PC-9 (cell line): ENCODE measurements around the gene IQCB1. TPM values are rescaled to one million over a fixed set of nuclear protein-coding genes. Genes with fewer than 3 reads are reported as not detected.

Source experiments
- BruUV-seq: library from RNA; stranded (reverse); fragments of 400-500 nt; replicated peaks from 2 replicates; lab custom pipeline; 2021; lab: Mats Ljungman, UMichigan
- CTCF ChIA-PET: fragments of 300-600 bp; sonication (Branson Sonifier 250); formaldehyde crosslinking; loops from one replicate; lab custom pipeline; 2022; ENCODE audit warnings: antibody characterized with exemption; lab: Charles Lee
- POLR2A ChIA-PET: fragments of 300-600 bp; sonication (Branson Sonifier 250); formaldehyde crosslinking; loops from one replicate; lab custom pipeline; 2022; ENCODE audit warnings: antibody characterized with exemption; ENCODE audit not compliant: unreplicated experiment; lab: Charles Lee
- DNase-seq, 2 experiments: peaks; one replicate each; pipeline versions ENCODE4 v3.0.0 to v3.0.0-alpha.2; 2015 to 2022; ENCODE audit warnings: mixed read lengths in 1 of 2
- H2AFZ ChIP-seq: fragments of 200-600 bp; sonication (generic); 2 replicates; pipeline ENCODE4 v1.8.1; 2017; ENCODE audit warnings: antibody characterized with exemption
- H3F3A ChIP-seq: fragments of 200-600 bp; sonication (generic); 2 replicates; pipeline ENCODE4 v1.8.1; 2017; ENCODE audit warnings: antibody characterized with exemption, mild to moderate bottlenecking, low read depth; ENCODE audit not compliant: insufficient read depth
- H3K27ac ChIP-seq: fragments of 200-600 bp; sonication (generic); 2 replicates; pipeline ENCODE4 v1.6.1; 2016; ENCODE audit warnings: mixed run types
- H3K27me3 ChIP-seq: fragments of 200-600 bp; sonication (generic); 2 replicates; pipeline ENCODE4 v1.6.1; 2016; ENCODE audit warnings: low read depth, mixed run types; ENCODE audit not compliant: insufficient read depth
- H3K36me3 ChIP-seq: fragments of 200-600 bp; sonication (generic); 2 replicates; pipeline ENCODE4 v1.6.1; 2016; ENCODE audit warnings: low read depth, mixed run types
- H3K4me1 ChIP-seq: fragments of 200-600 bp; sonication (generic); replicated peaks from 2 replicates; pipeline ENCODE4 v1.6.1; 2016; ENCODE audit warnings: mixed run types; ENCODE audit not compliant: insufficient read depth
- H3K4me2 ChIP-seq: fragments of 200-600 bp; sonication (generic); 2 replicates; pipeline ENCODE4 v1.6.1; 2017; ENCODE audit warnings: mixed run types
- H3K4me3 ChIP-seq: fragments of 200-600 bp; sonication (generic); 2 replicates; pipeline ENCODE4 v1.6.1; 2016; ENCODE audit warnings: mixed run types
- H3K79me2 ChIP-seq: fragments of 200-600 bp; sonication (generic); 2 replicates; pipeline ENCODE4 v1.6.1; 2017; ENCODE audit warnings: low read depth, mixed run types
- H3K9me2 ChIP-seq: fragments of 200-600 bp; sonication (generic); 2 replicates; pipeline ENCODE4 v1.8.1; 2017; ENCODE audit warnings: mild to moderate bottlenecking; ENCODE audit not compliant: insufficient read depth
- H3K9me3 ChIP-seq: fragments of 200-600 bp; sonication (generic); 2 replicates; pipeline ENCODE4 v1.8.1; 2016; ENCODE audit warnings: low read depth; ENCODE audit not compliant: insufficient read depth
- H4K20me1 ChIP-seq: fragments of 200-600 bp; sonication (generic); 2 replicates; pipeline ENCODE4 v1.8.1; 2017; ENCODE audit not compliant: insufficient read depth
- CTCF ChIP-seq: fragments of 200-600 bp; sonication (generic); conservative IDR thresholded peaks from 2 replicates; pipeline ENCODE4 v1.6.1; 2017; ENCODE audit warnings: mixed run types, antibody characterized with exemption, mild to moderate bottlenecking, moderate library complexity
- EZH2 ChIP-seq: fragments of 200-600 bp; sonication (generic); IDR thresholded peaks from 2 replicates; pipeline ENCODE4 v1.8.0; 2017; ENCODE audit warnings: antibody characterized with exemption, low read depth
- intact Hi-C: fragments of 100-400 bp; cut with micrococcal nuclease; formaldehyde crosslinking; loops from one replicate; pipeline ENCODE4 v1.10.0; 2022; ENCODE audit not compliant: unreplicated experiment
- total RNA-seq: library from RNA; stranded (reverse); gene quantifications from 2 replicates; pipeline ENCODE4 v1.2.3, GENCODE V29; 2021

IQCB1 gene
- total RNA-seq, 1 experiment from 2014 or later = 14.8 TPM

- peaks cover 90% of the 10 kb centered on the region for H4K20me1 ChIP-seq
- ChIA-PET POLR2A (no interaction called here), CTCF (interaction anchor here (0.5 kb wide), 1 partner anchor 1645 kb away, joined by 5 read pairs; no protein-coding TSS in a partner anchor)
- no peak for DNase-seq
- no peaks in the 10 kb centered on the region for H3K4me1 ChIP-seq
- H3K79me2 ChIP-seq = peaks cover 93% of the 10 kb centered on the region
- H2AFZ ChIP-seq = no peak overlapping the region
- H3K4me2 ChIP-seq = no peak overlapping the region
- H3K9me3 ChIP-seq = no peaks in the 10 kb centered on the region
- no peak overlapping the region for H3K27ac ChIP-seq
- no TSS peak for BruUV-seq
- TF ChIP-seq CTCF = no peak
- no peak for TF ChIP-seq EZH2
- no peaks in the 10 kb centered on the region for H3K9me2 ChIP-seq
- H3K36me3 ChIP-seq = peaks cover 18% of the 10 kb centered on the region
- intact Hi-C loops = no loop called here
- H3K27me3 ChIP-seq = no peaks in the 10 kb centered on the region
- no peak overlapping the region for H3K4me3 ChIP-seq
- no peaks in the 10 kb centered on the region for H3F3A ChIP-seq
Measured at GRCh38 chr3:121740896-121741295, 94.0 kb downstream of the IQCB1 start.

GRCh38 chr3:121739902-121740301 lies 95.0 kb downstream of the IQCB1 start:
- no TSS peak for BruUV-seq
- Histone ChIP-seq H3K36me3 (peaks cover 18% of the 10 kb centered on the region), H2AFZ (no peak overlapping the region), H3K79me2 (peaks cover 92% of the 10 kb centered on the region), H3F3A (no peaks in the 10 kb centered on the region), H3K4me3 (no peak overlapping the region), H3K27me3 (no peaks in the 10 kb centered on the region), H4K20me1 (peaks cover 92% of the 10 kb centered on the region), H3K9me2 (no peaks in the 10 kb centered on the region), H3K4me2 (no peak overlapping the region), H3K27ac (no peak overlapping the region), H3K9me3 (no peaks in the 10 kb centered on the region), H3K4me1 (no peaks in the 10 kb centered on the region)
- DNase-seq = no peak
- POLR2A ChIA-PET = no interaction called here
- CTCF ChIA-PET = no interaction called here
- TF ChIP-seq CTCF (no peak), EZH2 (no peak)
- intact Hi-C loops = no loop called here

- CTCF ChIA-PET = no interaction called here
Measured at GRCh38 chr3:121737644-121738043, 97.2 kb downstream of the IQCB1 start.

More at GRCh38 chr3:121737644-121738043, 97.2 kb downstream of the IQCB1 start:
- TF ChIP-seq CTCF (no peak), EZH2 (no peak)
- H3K36me3 ChIP-seq = peaks cover 10% of the 10 kb centered on the region; the same call in 1 of the 2 replicates
- H4K20me1 ChIP-seq = peaks cover 90% of the 10 kb centered on the region
- H2AFZ ChIP-seq = no peak overlapping the region
- H3K9me3 ChIP-seq = no peaks in the 10 kb centered on the region
- H3F3A ChIP-seq = no peaks in the 10 kb centered on the region
- intact Hi-C loops = no loop called here
- BruUV-seq = no TSS peak
- H3K4me3 ChIP-seq = no peak overlapping the region
- POLR2A ChIA-PET = no interaction called here
- H3K27ac ChIP-seq = no peak overlapping the region
- H3K79me2 ChIP-seq = peaks cover 89% of the 10 kb centered on the region
- no peaks in the 10 kb centered on the region for H3K4me1 ChIP-seq
- no peaks in the 10 kb centered on the region for H3K27me3 ChIP-seq
- DNase-seq = no peak
- H3K4me2 ChIP-seq = no peak overlapping the region
- no peaks in the 10 kb centered on the region for H3K9me2 ChIP-seq
